Stimulated activated CD8-positive, alpha-beta memory T cell treated with anti-CD3 and anti-CD28 coated beads, Interleukin-7, amount 100 ng/mL, for 1 hour (primary cell): Measurements from ENCODE around the gene ARMC2.

ENCODE experiments used
- DNase-seq, 2 donors: peaks; one replicate each; pipeline ENCODE4 v3.0.0-alpha.2; 2020; ENCODE audit warnings: low read depth in 2 of 2

The ARMC2 gene

GRCh38 chr6:109015176-109015575 is 167.0 kb downstream of the ARMC2 start:
- no peak for DNase-seq

- DNase-seq = no peak
Observed at GRCh38 chr6:109019911-109020310, 171.7 kb downstream of the ARMC2 start.

GRCh38 chr6:109021870-109022269 is 173.6 kb downstream of the ARMC2 start:
- no peak for DNase-seq

GRCh38 chr6:109023356-109023925 is 175.2 kb downstream of the ARMC2 start:
- no peak for DNase-seq
